BLaER1 treated with 17β-estradiol and CSF1 and Interleukin-3, amounts not matched to agents 10 nM and 100 nM (cell line): ENCODE measurements around the gene GOLIM4.

Experiments used
- H3K27ac ChIP-seq, 11 experiments: shearing (Covaris generic); formaldehyde crosslinking; 2 replicates each; pipeline ENCODE4 v1.8.1; 2022
- H3K27me3 ChIP-seq, 11 experiments: shearing (Covaris generic); formaldehyde crosslinking; 2 replicates each; pipeline ENCODE4 v1.8.1; 2022
- H3K36me3 ChIP-seq, 11 experiments: shearing (Covaris generic); formaldehyde crosslinking; 2 replicates each; pipeline ENCODE4 v1.8.1; 2022
- H3K4me1 ChIP-seq, 10 experiments: shearing (Covaris generic); formaldehyde crosslinking; 2 replicates each; pipeline ENCODE4 v1.8.1; 2022
- H3K4me2 ChIP-seq, 11 experiments: shearing (Covaris generic); formaldehyde crosslinking; 2 replicates each; pipeline ENCODE4 v1.8.1; 2022
- H3K4me3 ChIP-seq, 10 experiments: shearing (Covaris generic); formaldehyde crosslinking; 2 replicates each; pipeline ENCODE4 v1.8.1; 2022
- H3K9ac ChIP-seq, 11 experiments: shearing (Covaris generic); formaldehyde crosslinking; 2 replicates each; pipeline ENCODE4 v1.8.1; 2022
- H3K9me3 ChIP-seq, 11 experiments: shearing (Covaris generic); formaldehyde crosslinking; replicated peaks in 1 of 11; 2 replicates each; pipeline ENCODE4 v1.8.1; 2022
- H4K20me1 ChIP-seq, 11 experiments: shearing (Covaris generic); formaldehyde crosslinking; 2 replicates each; pipeline ENCODE4 v1.8.1; 2022
- Cebpa-rat ChIP-seq, 11 experiments: shearing (Covaris generic); IDR thresholded peaks; 2 replicates each; pipeline ENCODE4 v1.8.1; 2022

The GOLIM4 gene

DNA sequence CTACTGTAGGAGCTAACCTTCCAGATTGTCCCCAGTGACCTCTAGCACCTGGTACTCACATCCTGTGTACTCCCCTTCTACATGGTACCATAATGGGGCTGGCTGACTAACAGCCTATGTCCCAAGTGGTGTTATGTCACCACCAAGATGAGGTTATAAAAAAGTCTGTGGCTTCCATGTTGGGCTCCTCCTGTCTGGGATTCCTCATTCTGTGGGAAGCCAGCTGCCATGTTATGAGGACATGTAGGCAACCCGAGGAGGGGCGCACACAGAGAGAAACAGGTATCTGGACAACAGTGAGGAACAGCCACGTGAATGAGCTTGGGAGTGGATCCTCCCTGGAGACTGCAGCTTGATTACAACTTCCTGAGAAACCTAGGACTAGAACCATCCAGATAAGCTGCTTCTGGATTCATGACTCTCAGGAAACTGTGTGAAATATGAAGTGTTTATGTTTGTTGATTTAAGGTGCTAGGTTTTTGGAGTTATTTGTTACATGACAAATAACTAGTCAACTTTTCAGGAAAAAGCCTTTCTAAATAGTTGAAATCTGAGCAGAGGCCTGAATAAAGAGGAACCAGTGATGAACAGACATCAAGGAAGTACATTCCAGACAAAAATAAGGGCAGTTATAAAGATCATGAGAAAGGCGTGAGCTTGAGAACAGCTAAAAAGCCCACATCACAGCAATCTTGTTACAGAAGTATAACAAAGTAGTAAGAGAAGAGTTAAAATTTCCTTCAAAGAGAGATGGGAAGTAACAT, 21.7 kb downstream of the GOLIM4 start:
- TF ChIP-seq Cebpa-rat (IDR thresholded peaks at IDR 0.05): no peak

DNA sequence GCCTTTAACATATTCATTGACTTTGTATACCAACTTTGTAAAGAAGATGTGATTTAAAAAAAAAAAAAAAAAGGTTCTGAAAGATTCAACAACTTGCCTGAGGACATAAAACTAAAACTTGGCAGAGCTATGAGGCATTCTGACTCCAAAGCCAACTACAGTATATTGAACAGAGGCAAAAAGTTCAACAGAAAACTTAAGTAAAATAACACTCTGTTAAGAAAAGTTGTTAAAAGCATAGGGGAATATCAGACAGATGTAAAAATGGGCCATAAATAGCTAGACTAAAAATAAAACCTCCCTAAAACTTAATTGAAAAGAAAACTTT, 23.4 kb downstream of the GOLIM4 start:
- H3K27me3 ChIP-seq: no peaks in the 10 kb centered on the region
- H3K4me2 ChIP-seq: no peak overlapping the region
- H3K4me3 ChIP-seq: no peak overlapping the region
- H4K20me1 ChIP-seq: peaks cover 0 to 42% (median 0%) of the 10 kb centered on the region in 11 experiments; a peak in 6 of 22 replicates
- no peak overlapping the region for H3K9ac ChIP-seq
- TF ChIP-seq Cebpa-rat (IDR thresholded peaks at IDR 0.05): no peak
- H3K4me1 ChIP-seq: peaks cover 12 to 23% (median 15%) of the 10 kb centered on the region in 10 experiments
- H3K27ac ChIP-seq: no peak overlapping the region
- peaks cover 0 to 17% (median 7%) of the 10 kb centered on the region in 11 experiments; a peak in 15 of 22 replicates for H3K36me3 ChIP-seq
- peaks cover 0 to 19% (median 8%) of the 10 kb centered on the region in 11 experiments; a peak in 11 of 22 replicates for H3K9me3 ChIP-seq

More for the DNA sequence above, 21.7 kb downstream of the GOLIM4 start:
- no peak overlapping the region for H3K4me3 ChIP-seq
- H3K4me1 ChIP-seq: peaks cover 12 to 23% (median 15%) of the 10 kb centered on the region in 10 experiments
- H3K27me3 ChIP-seq: no peaks in the 10 kb centered on the region
- H3K27ac ChIP-seq: peak overlapping the region; percentile 19 to 59 (median 33); a peak in 17 of 22 replicates
- peaks cover 0 to 18% (median 9%) of the 10 kb centered on the region in 11 experiments; a peak in 15 of 22 replicates for H3K36me3 ChIP-seq
- H3K9ac ChIP-seq: no peak overlapping the region
- peaks cover 0 to 36% (median 0%) of the 10 kb centered on the region in 11 experiments; a peak in 6 of 22 replicates for H4K20me1 ChIP-seq
- peaks cover 0 to 21% (median 10%) of the 10 kb centered on the region in 11 experiments; a peak in 11 of 22 replicates for H3K9me3 ChIP-seq
- H3K4me2 ChIP-seq: peak overlapping the region; percentile 33 to 66 (median 54)

DNA sequence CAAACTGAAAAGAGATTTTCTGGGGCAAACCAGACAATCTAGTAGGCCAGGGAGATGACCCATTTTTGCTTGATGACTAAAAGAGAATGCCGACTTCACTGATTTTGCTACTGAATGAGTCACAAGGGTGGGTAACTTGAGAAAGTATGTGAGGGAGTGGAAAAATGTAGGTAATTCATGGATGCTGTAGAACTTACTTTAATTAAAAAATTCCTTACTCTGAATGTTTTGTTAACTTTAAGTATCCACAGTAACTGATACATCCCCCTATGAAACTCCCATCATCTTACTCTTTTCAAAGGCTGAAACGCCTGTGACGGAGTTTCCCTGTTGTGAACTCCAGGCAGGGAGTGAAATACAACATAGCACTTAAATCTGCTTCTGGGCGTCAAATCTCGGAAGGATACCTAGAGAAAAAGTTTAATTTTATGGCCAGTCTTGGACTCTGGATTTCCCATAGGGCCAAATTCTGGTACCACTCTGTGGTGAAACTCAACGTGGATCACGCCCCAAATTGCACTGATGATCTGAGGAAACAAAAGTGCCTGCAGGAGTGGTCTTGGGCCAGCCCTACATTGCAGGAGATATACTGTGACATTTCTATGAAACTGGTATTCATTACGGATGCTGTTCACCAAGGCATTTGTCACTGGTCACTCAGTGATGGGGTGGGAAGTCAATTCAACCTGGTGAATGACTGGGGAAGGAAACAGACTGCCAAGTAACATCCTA, 24.0 kb downstream of the GOLIM4 start:
- H3K4me3 ChIP-seq: no peak overlapping the region
- H4K20me1 ChIP-seq: peaks cover 0 to 47% (median 0%) of the 10 kb centered on the region in 11 experiments; a peak in 6 of 22 replicates
- no peaks in the 10 kb centered on the region for H3K27me3 ChIP-seq
- peaks cover 0 to 11% (median 4%) of the 10 kb centered on the region in 11 experiments; a peak in 9 of 22 replicates for H3K36me3 ChIP-seq
- H3K9ac ChIP-seq: no peak overlapping the region
- no peak overlapping the region for H3K27ac ChIP-seq
- no peak for TF ChIP-seq Cebpa-rat (IDR thresholded peaks at IDR 0.05)
- H3K4me1 ChIP-seq: peaks cover 12 to 23% (median 15%) of the 10 kb centered on the region in 10 experiments
- H3K9me3 ChIP-seq: peaks cover 0 to 14% (median 4%) of the 10 kb centered on the region in 11 experiments; a peak in 5 of 22 replicates
- peak overlapping the region in 2 of 11 experiments; percentile 9 to 25; a peak in 1 of 22 replicates for H3K4me2 ChIP-seq

DNA sequence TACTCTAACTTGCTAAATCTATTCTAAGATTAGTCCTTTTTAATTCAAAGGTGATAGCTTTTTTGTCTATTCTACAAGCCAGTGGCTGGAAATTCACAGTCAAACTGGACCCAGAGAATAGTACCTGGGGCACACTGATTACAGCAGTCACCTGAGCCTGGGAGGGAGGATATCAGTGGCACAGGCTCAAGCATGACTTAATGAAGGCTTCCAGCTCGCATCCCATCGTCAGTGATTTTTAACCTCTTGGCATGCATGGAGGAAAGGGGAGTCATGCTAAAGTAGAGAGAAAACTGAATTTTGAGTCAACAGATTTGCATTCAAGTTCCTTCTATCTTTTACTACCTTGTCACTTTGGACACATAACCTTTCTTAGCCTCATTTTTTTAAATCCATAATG, 24.8 kb downstream of the GOLIM4 start:
- Histone ChIP-seq H3K4me1 (peaks cover 12 to 28% (median 15%) of the 10 kb centered on the region in 10 experiments), H3K36me3 (peaks cover 0 to 10% (median 0%) of the 10 kb centered on the region in 11 experiments; a peak in 3 of 22 replicates), H4K20me1 (peaks cover 0 to 56% (median 1%) of the 10 kb centered on the region in 11 experiments; a peak in 7 of 22 replicates), H3K9ac (no peak overlapping the region), H3K27me3 (no peaks in the 10 kb centered on the region), H3K4me2 (0 out of 22 replicates have a peak overlapping the region, but pooled peaks of 1 of the 11 experiments have one; percentile 25), H3K4me3 (no peak overlapping the region), H3K9me3 (peaks cover 0 to 6% (median 0%) of the 10 kb centered on the region in 11 experiments; a peak in 1 of 22 replicates), H3K27ac (no peak overlapping the region)
- TF ChIP-seq Cebpa-rat (IDR thresholded peaks at IDR 0.05): no peak

DNA sequence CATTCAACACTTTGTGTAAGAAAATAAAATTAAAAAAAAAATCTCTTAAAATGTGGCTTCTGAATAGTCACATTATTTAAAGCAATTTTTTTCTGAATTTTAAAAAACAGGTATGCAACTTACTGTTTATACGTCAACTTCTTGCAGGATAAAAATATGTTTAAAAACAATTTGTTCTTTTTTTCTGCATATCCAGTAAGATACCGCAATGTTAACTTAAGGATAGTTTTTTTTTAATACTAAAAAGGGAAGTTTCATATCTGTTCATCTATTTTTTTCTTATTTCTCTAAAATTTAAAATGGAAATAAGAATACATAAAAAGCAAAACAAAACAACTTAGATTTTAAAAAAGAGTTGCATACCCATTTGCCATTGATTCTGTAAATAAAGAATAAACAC, 27.4 kb downstream of the GOLIM4 start:
- no peaks in the 10 kb centered on the region for H3K9me3 ChIP-seq
- no peak overlapping the region for H3K4me2 ChIP-seq
- TF ChIP-seq Cebpa-rat (IDR thresholded peaks at IDR 0.05): no peak
- no peak overlapping the region for H3K4me3 ChIP-seq
- H3K9ac ChIP-seq: no peak overlapping the region
- H3K27ac ChIP-seq: no peak overlapping the region
- H3K4me1 ChIP-seq: peaks cover 0 to 15% (median 0%) of the 10 kb centered on the region in 10 experiments; a peak in 4 of 20 replicates
- H3K27me3 ChIP-seq: no peaks in the 10 kb centered on the region
- peaks cover 0 to 69% (median 6%) of the 10 kb centered on the region in 11 experiments; a peak in 7 of 22 replicates for H4K20me1 ChIP-seq
- H3K36me3 ChIP-seq: peaks cover 0 to 10% (median 0%) of the 10 kb centered on the region in 11 experiments; a peak in 3 of 22 replicates

DNA sequence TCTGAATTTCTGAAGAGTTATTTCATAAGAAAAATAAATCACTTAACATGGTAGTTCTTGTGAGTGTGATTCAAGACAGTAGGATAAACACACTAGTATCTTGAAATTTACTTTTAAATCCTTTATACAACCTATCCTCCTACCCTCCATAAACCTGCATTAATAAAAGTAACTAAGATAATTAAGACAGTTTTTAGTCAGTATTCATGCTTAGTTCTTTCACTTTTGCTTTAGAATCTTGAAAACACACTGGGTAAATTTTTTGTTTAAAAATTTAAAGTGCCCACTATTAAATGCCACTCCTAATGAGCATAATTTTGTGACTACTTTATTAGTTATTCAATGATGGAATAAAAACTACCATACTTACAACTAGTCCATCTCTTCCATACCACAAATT, 28.8 kb downstream of the GOLIM4 start:
- Histone ChIP-seq H3K9ac (no peak overlapping the region), H3K9me3 (no peaks in the 10 kb centered on the region), H3K4me1 (peaks cover 0 to 15% (median 0%) of the 10 kb centered on the region in 10 experiments; a peak in 4 of 20 replicates), H3K27me3 (no peaks in the 10 kb centered on the region), H3K36me3 (peaks cover 0 to 6% (median 0%) of the 10 kb centered on the region in 11 experiments; a peak in 2 of 22 replicates), H3K27ac (no peak overlapping the region), H3K4me2 (no peak overlapping the region), H3K4me3 (no peak overlapping the region), H4K20me1 (peaks cover 0 to 69% (median 6%) of the 10 kb centered on the region in 11 experiments; a peak in 7 of 22 replicates)
- TF ChIP-seq Cebpa-rat (IDR thresholded peaks at IDR 0.05): no peak

DNA sequence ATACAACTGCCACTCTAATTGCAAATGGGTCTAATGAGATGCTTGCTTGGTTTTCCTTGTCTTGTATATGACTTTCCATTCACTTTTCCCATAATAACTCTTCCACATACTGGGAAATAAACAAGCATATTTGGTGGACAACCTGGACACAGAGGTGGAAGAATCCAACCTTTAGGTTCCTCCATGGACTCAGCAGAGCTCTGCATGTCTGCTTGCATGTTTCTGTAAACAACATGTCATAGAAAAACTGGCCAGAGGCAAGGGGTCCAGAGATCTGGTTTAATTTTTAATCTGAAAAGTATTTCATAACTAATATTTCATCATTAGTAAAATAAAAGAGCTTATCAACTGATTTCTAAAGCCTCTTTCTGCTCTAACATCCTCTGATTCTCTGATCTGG, 30.2 kb downstream of the GOLIM4 start:
- Histone ChIP-seq H3K4me1 (peaks cover 0 to 10% (median 0%) of the 10 kb centered on the region in 10 experiments; a peak in 2 of 20 replicates), H3K27ac (no peak overlapping the region), H3K9ac (no peak overlapping the region), H3K4me3 (no peak overlapping the region), H3K27me3 (no peaks in the 10 kb centered on the region), H3K9me3 (peaks cover 0 to 8% (median 0%) of the 10 kb centered on the region in 11 experiments; a peak in 1 of 22 replicates), H3K4me2 (no peak overlapping the region), H3K36me3 (peaks cover 0 to 6% (median 0%) of the 10 kb centered on the region in 11 experiments; a peak in 2 of 22 replicates), H4K20me1 (peaks cover 0 to 69% (median 6%) of the 10 kb centered on the region in 11 experiments; a peak in 8 of 22 replicates)
- TF ChIP-seq Cebpa-rat (IDR thresholded peaks at IDR 0.05): no peak

DNA sequence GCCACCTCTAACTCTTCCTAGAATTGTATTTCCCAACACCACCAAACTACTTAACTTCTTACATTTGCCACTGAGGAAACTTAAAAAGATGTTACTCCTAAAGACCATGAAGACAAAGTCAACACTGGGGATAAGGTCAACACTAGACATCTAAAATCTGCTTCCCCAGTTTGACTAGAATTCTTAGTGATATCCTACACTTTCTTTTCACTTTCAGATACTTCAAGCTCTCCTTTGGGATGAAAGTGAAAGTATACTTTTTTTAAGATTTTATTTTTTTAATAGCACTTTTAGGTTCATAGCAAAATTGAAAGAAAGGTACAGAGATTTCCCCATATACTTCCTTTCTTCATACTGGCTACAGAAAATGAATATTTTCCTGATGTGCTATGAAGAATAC, 32.6 kb downstream of the GOLIM4 start:
- no peak for TF ChIP-seq Cebpa-rat (IDR thresholded peaks at IDR 0.05)
- H3K4me3 ChIP-seq: no peak overlapping the region

More for the DNA sequence above, 32.6 kb downstream of the GOLIM4 start:
- no peak overlapping the region for H3K27ac ChIP-seq
- peaks cover 0 to 14% (median 7%) of the 10 kb centered on the region in 11 experiments; a peak in 7 of 22 replicates for H3K36me3 ChIP-seq
- H3K27me3 ChIP-seq: no peaks in the 10 kb centered on the region
- H3K9ac ChIP-seq: no peak overlapping the region
- peaks cover 0 to 10% (median 0%) of the 10 kb centered on the region in 10 experiments; a peak in 2 of 20 replicates for H3K4me1 ChIP-seq
- no peak overlapping the region for H3K4me2 ChIP-seq
- peaks cover 0 to 25% (median 10%) of the 10 kb centered on the region in 11 experiments; a peak in 15 of 22 replicates for H3K9me3 ChIP-seq
- peaks cover 0 to 69% (median 6%) of the 10 kb centered on the region in 11 experiments; a peak in 9 of 22 replicates for H4K20me1 ChIP-seq
